Neural cell (in vitro differentiated cells): Measurements from ENCODE around the gene RAB5A. TPM values are rescaled to one million over a fixed set of nuclear protein-coding genes. Genes with fewer than 3 reads are reported as not detected.

ENCODE experiments used
- H2AFZ ChIP-seq: fragments of 200-600, 300-800 bp; sonication (generic), shearing (Covaris generic); 2 replicates; pipeline ENCODE4 v1.6.0; 2014; ENCODE audit warnings: low read depth, mild to moderate bottlenecking, antibody characterized with exemption, low read length, moderate library complexity
- H3F3A ChIP-seq: fragments of 200-600 bp; shearing (Covaris generic); 2 replicates; pipeline ENCODE4 v1.6.1; 2016; ENCODE audit warnings: mild to moderate bottlenecking, moderate library complexity, mixed read lengths, antibody characterized with exemption, low read length; ENCODE audit not compliant: insufficient read depth, poor library complexity, severe bottlenecking
- H3K27ac ChIP-seq: fragments of 200-600, 300-800 bp; sonication (generic), shearing (Covaris generic); 2 replicates; pipeline ENCODE4 v1.5.1; 2014; ENCODE audit warnings: mild to moderate bottlenecking, low read length, moderate library complexity
- H3K27me3 ChIP-seq: fragments of 300-800, 200-600 bp; sonication (generic), shearing (Covaris generic); 2 replicates; pipeline ENCODE4 v1.6.0; 2014; ENCODE audit warnings: mild to moderate bottlenecking, low read depth, low read length, moderate library complexity; ENCODE audit not compliant: insufficient read depth
- H3K36me3 ChIP-seq: fragments of 300-800, 200-600 bp; sonication (generic), shearing (Covaris generic); 2 replicates; pipeline ENCODE4 v1.5.1; 2014; ENCODE audit warnings: mild to moderate bottlenecking, antibody characterized with exemption, low read length, moderate library complexity; ENCODE audit not compliant: insufficient read depth
- H3K4me2 ChIP-seq: fragments of 300-800, 200-600 bp; sonication (generic), shearing (Covaris generic); 2 replicates; pipeline ENCODE4 v1.6.0; 2014; ENCODE audit warnings: mild to moderate bottlenecking, low read length
- H3K4me3 ChIP-seq: fragments of 300-800, 200-600 bp; sonication (generic), shearing (Covaris generic); 2 replicates; pipeline ENCODE4 v1.5.1; 2014; ENCODE audit warnings: mild to moderate bottlenecking, low read length, moderate library complexity
- H3K79me2 ChIP-seq: fragments of 200-600 bp; shearing (Covaris generic); replicated peaks from 2 replicates; pipeline ENCODE4 v1.6.0; 2014; ENCODE audit warnings: mild to moderate bottlenecking, low read length, moderate library complexity; ENCODE audit not compliant: insufficient read depth
- H3K9ac ChIP-seq: fragments of 300-800, 200-600 bp; sonication (generic), shearing (Covaris generic); 2 replicates; pipeline ENCODE4 v1.6.1; 2016; ENCODE audit warnings: mild to moderate bottlenecking, low read length, mixed read lengths
- H3K9me2 ChIP-seq: fragments of 200-600 bp; shearing (Covaris generic); 2 replicates; pipeline ENCODE4 v1.6.1; 2016; ENCODE audit warnings: mild to moderate bottlenecking, low read length, mixed read lengths; ENCODE audit not compliant: insufficient read depth
- H3K9me3 ChIP-seq: fragments of 200-600, 300-800 bp; sonication (generic), shearing (Covaris generic); 2 replicates; pipeline ENCODE4 v1.6.1; 2016; ENCODE audit warnings: mild to moderate bottlenecking, mixed run types, low read length, moderate library complexity, mixed read lengths
- H4K20me1 ChIP-seq: fragments of 200-600 bp; shearing (Covaris generic); 2 replicates; pipeline ENCODE4 v1.6.1; 2016; ENCODE audit warnings: mild to moderate bottlenecking, mixed run types; ENCODE audit not compliant: insufficient read depth
- MXI1 ChIP-seq: fragments of 450-650 bp; conservative IDR thresholded peaks from 2 replicates; pipeline ENCODE4 v1.6.1; 2014; ENCODE audit warnings: antibody characterized with exemption, mild to moderate bottlenecking; ENCODE audit not compliant: poor library complexity, severe bottlenecking
- POLR2AphosphoS5 ChIP-seq: IDR thresholded peaks from 2 replicates; pipeline ENCODE4 v1.6.1; 2012
- REST ChIP-seq: IDR thresholded peaks from 2 replicates; pipeline ENCODE4 v1.6.1; 2012; ENCODE audit warnings: borderline replicate concordance
- SMC3 ChIP-seq: fragments of 450-650 bp; conservative IDR thresholded peaks from 2 replicates; pipeline ENCODE4 v1.6.1; 2014; ENCODE audit warnings: antibody characterized with exemption, mild to moderate bottlenecking, moderate library complexity; ENCODE audit not compliant: poor library complexity
- polyA plus RNA-seq: library from polyadenylated mRNA; depleted of rRNA; stranded (reverse); fragments of >200 nt; gene quantifications from 2 replicates; pipeline ENCODE4 v1.2.3, GENCODE V29; 2014

The RAB5A gene
- polyA plus RNA-seq, 1 donor from 2014 or later: 47.2 TPM

- Histone ChIP-seq H3K9me2 (no peaks in the 10 kb centered on the region), H3K36me3 (no peaks in the 10 kb centered on the region), H3K27ac (peak overlapping the region; percentile 97), H3K4me2 (peak overlapping the region; percentile 53), H3F3A (no peaks in the 10 kb centered on the region), H4K20me1 (no peaks in the 10 kb centered on the region), H3K9me3 (no peaks in the 10 kb centered on the region), H2AFZ (peak overlapping the region; percentile 100), H3K4me3 (peak overlapping the region; percentile 95), H3K27me3 (no peaks in the 10 kb centered on the region), H3K9ac (peak overlapping the region; percentile 96), H3K79me2 (peaks cover 39% of the 10 kb centered on the region)
- no peak for TF ChIP-seq POLR2AphosphoS5
- TF ChIP-seq REST: no peak
- TF ChIP-seq MXI1: no peak
Observed at GRCh38 chr3:19945969-19946831, 697 bp upstream of the RAB5A start.

GRCh38 chr3:19947549-19948225 lies 790 bp downstream of the RAB5A start:
- Histone ChIP-seq H3K79me2 (peaks cover 53% of the 10 kb centered on the region), H2AFZ (peak overlapping the region; percentile 96), H3K36me3 (no peaks in the 10 kb centered on the region), H3K4me3 (peak overlapping the region; percentile 95), H3F3A (no peaks in the 10 kb centered on the region), H3K9me3 (no peaks in the 10 kb centered on the region), H3K4me2 (peak overlapping the region; percentile 79), H3K9me2 (no peaks in the 10 kb centered on the region), H3K9ac (peak overlapping the region; percentile 96), H3K27ac (peak overlapping the region; percentile 97), H3K27me3 (no peaks in the 10 kb centered on the region), H4K20me1 (no peaks in the 10 kb centered on the region)
- TF ChIP-seq SMC3 (peak; percentile 23), POLR2AphosphoS5 (no peak), REST (no peak)
